Gastroesophageal sphincter (tissue), 3 donors: ENCODE results near the gene SOD2.
"Not testable (repeated sequence)": the region's sequence is repeated elsewhere in the genome, so short reads cannot be mapped to it uniquely, and the experiment has no call there.

Experiments used
- CTCF ChIP-seq, 4 experiments: fragments of 200-600 bp in 2 of 4; fragments of 450-650 bp in 2 of 4; sonication (generic) in 1 of 4; IDR thresholded peaks; one replicate each; pipeline ENCODE4 v1.5.1; 2017 to 2019; ENCODE audit warnings: antibody characterized with exemption in 4 of 4, mild to moderate bottlenecking in 2 of 4, moderate library complexity in 2 of 4
- POLR2A ChIP-seq, 2 donors: fragments of 450-650 bp; IDR thresholded peaks; one replicate each; pipeline ENCODE4 v1.6.1; 2017; ENCODE audit warnings: antibody characterized with exemption in 2 of 2, mild to moderate bottlenecking in 2 of 2, moderate library complexity in 1 of 2
- POLR2AphosphoS5 ChIP-seq: sonication (generic); formaldehyde crosslinking; IDR thresholded peaks from one replicate; pipeline ENCODE4 v1.6.1; 2017; ENCODE audit warnings: antibody characterized with exemption

- TF ChIP-seq CTCF (IDR thresholded peaks at IDR 0.05); POLR2A (IDR thresholded peaks at IDR 0.05); POLR2AphosphoS5: not testable (repeated sequence)
Observed at GRCh38 chr6:159721981-159722380, 28.9 kb upstream of the SOD2 start.
